T-helper 2 cell (primary cell): ENCODE results near the gene GSTA3.
"Not testable (repeated sequence)": the region's sequence is repeated elsewhere in the genome, so short reads cannot be mapped to it uniquely, and the experiment has no call there.

Experiments used
- DNase-seq, 5 experiments: peaks; one replicate each; pipeline versions ENCODE4 v3.0.0 to v3.0.0-alpha.2; 2012 to 2022

GSTA3 gene

DNA sequence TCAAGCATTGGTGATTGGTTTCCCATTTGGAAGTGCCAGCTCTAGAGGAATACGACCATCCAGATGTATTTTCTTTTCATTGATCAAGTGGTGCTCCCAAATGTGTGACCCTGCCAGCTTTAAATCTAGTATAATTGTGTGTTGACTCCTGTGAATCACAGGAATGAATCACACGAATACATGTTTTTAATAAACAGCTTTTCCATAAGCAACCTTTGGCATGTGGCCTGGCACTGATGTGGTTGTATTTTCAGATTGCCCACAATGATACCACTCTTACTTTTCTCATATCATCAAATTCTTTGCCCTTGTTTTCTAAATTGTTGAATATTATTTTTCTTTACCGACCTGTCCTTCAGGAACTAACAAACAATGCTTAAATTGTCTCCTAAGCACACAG lies 367 bp downstream of the GSTA3 start:
- DNase-seq: no peak

GRCh38 chr6:52908526-52908925 lies 972 bp downstream of the GSTA3 start:
- no peak for DNase-seq

- DNase-seq: no peak
These were observed 4.8 kb downstream of the GSTA3 start for GRCh38 chr6:52904562-52905279.

GRCh38 chr6:52900536-52900935 lies 9.0 kb downstream of the GSTA3 start:
- no peak for DNase-seq

DNA sequence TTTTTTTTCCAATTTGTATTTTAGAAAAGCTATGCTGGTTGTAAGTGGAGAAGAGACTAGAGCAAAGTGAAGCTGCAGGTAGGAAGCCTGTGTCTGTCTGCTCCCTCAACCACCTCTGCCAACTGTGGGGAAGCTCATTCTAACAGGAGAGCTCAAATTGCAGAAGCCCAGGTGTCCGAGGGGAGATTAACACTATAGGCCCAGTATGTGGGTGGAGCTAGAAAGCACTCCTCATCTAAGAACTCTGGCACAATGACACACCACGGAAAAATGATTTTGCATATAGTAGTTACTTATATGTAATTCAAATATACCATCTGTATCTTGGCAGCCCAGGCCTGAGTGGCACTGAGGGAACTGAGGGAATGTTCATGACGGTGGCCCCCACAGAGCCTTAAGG lies 13.7 kb downstream of the GSTA3 start:
- not testable (repeated sequence) for DNase-seq

DNA sequence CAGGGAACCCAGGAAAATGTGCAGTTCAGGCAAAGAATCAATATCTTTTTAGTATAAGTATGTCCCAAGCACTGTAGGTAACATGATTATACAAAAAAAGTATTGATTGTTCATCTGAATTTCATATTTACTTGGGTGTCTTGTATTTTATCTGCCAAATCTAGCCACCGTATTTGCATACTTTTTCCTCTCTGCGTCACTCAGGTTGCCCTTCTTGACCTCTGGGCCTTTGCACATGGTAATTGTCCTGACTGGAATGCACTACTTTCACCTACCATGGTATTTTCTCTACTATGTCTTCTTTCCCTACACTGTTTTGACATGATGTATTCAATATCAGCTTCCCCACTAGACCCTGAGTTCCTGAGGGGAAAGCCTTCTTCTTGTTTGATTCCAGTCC lies 15.2 kb downstream of the GSTA3 start:
- DNase-seq: no peak

DNA sequence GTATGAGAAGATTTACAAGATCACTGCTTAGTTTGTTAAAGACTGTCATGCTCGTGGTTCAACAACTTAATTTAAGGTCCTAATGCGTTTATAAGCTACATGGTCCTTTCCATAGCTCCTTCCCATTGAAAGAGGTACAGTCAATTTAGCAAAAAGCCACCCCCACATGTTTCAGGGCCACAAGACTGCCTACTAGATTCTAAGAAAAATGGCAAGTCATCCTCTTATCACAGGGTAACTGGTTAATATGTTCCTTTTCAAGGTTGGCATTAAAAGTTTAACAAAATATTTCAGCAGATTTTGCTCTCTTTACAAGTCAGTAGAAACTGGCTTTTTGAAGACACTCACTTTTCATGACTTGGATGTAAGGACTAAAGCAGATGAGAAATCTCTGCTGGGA lies 15.7 kb downstream of the GSTA3 start:
- DNase-seq: no peak

- DNase-seq: no peak
These were observed 16.3 kb downstream of the GSTA3 start for GRCh38 chr6:52893221-52893620.

DNA sequence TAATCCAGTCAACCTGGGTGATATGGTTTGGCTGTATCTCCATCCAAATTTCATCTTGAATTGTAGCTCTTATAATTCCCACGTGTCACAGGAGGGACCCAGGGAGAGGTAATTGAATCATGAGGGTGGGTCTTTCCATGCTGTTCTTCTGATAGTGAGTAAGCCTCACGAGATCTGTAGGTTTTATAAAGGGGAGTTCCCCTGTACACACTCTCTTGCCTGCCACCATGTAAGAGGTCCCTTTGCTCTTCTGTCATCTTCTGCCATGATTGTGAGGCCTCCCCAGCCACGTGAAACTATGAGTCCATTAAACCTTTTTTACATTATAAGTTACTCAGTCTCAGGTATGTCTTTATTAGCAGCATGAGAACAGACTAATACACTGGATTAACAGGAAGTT lies 19.5 kb downstream of the GSTA3 start:
- DNase-seq: no peak

- no peak for DNase-seq
These were observed 21.5 kb downstream of the GSTA3 start for GRCh38 chr6:52887910-52888524.

- peak in 4 of 5 experiments; percentile 34 to 75 (median 44) for DNase-seq
These were observed 27.3 kb downstream of the GSTA3 start for GRCh38 chr6:52881996-52882841.

- no peak for DNase-seq
These were observed 27.9 kb downstream of the GSTA3 start for GRCh38 chr6:52881662-52881995.

- no peak for DNase-seq
These were observed 31.7 kb downstream of the GSTA3 start for GRCh38 chr6:52877786-52878185.

DNA sequence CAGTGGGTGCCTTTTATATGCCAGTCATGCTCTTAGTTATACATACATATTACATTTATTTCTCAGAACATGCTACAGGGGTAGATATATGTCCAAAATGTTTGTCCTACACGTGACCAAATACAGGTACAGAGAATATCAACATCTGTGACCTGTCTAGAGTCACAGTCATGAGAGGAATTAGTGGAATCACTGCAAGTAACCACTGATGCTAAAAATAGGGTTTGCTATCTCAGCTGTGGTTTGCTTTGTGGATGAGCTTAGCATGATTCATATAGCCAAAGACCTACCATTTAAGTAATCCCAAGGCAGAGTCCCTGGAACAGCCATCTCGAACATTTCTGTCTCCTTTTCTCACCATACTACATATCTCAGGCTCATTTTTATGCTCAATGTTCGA lies 32.3 kb downstream of the GSTA3 start:
- no peak for DNase-seq

DNA sequence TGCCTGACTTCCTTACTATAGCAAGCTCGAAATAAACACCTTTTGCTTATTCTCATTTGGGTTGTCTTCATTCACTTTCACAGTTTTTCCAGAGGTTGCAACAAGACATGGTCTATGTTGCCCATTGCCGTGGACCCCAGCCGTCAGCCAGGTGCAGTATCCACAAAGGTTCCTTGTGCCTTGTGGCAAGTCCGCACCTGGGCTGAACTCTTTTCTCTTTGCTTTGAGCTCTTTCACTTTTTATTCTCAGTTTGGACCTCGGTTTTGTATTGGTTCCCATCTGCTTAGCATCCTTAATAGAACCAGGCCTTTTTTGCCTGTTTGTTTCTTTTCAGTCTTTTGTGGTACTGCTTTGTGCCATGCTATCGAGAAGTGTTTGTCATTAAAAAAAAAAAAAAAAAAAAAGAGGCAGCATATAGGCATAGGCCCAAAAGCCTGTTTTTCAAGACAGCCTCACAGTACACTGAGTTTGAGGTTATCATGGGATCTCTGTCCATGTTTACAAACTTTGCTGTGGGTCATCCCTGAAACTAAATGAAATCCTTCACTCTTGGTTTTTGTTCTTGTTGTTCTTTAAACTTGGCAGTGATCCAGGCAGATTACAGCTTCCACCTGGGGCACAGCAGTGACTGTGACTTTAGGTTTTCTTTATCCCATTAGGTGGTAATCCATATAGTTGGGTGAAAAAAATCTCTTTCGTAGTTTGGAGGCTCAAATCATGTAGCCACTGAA lies 33.3 kb downstream of the GSTA3 start:
- no peak for DNase-seq

GRCh38 chr6:52872031-52872430 lies 37.5 kb downstream of the GSTA3 start:
- no peak for DNase-seq

- no peak for DNase-seq
These were observed 37.9 kb downstream of the GSTA3 start for GRCh38 chr6:52871621-52872020.

DNA sequence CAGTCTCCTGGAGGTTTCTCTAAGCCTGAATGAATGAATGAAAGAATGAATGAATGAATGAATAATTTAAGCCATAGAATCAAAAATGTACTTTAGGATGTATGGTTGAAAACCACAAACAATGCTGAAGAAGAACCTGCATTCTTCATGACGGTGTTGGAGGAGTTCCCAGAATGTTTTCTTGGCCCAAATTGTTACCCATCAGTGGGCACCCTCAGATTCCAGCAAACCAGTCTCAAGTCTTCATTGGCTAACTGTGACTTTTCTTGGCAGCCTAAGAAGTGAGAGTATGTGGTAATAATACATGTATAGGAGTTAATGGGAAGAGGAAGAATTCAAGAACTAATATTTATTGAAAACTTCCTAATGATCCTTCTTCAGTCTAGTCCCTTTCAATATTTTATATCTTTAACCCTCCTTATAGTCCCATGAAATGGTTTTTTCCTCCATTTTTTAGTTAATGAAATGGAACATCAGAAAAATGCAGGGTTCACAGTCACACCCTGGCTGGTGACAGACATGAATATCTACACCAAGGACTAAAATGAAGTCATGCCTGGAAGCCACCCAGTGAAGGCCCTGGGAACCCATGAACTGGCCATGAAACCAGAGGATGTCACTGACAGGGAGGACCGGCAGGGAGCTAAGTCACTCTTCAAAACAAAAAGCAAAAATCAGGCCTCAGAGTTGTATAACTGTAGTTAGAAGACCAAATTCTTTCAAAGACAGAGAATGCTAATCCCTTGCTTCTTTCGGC lies 39.0 kb downstream of the GSTA3 start:
- not testable (repeated sequence) for DNase-seq

GRCh38 chr6:52868899-52869298 lies 40.6 kb downstream of the GSTA3 start:
- not testable (repeated sequence) for DNase-seq

- no peak for DNase-seq
These were observed 41.3 kb downstream of the GSTA3 start for GRCh38 chr6:52868240-52868639.

GRCh38 chr6:52861151-52861550 lies 48.3 kb downstream of the GSTA3 start:
- not testable (repeated sequence) for DNase-seq

DNA sequence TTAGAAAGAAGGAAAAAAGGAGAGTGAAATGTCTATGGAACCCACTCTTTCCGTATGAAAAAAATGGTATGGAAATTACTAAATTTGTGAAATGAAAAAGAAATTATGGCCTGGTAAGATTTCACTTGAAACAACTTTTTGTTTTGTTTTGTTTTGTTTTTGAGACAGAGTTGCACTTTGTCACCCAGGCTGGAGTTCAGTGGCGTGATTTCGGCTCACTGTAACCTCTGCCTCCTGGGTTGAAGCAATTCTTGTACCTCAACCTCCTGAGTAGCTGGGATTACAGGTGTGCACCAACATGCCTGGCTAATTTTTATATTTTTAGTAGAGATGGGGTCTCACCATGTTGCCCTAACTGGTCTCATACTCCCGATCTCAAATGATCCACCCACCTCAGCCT lies 51.1 kb downstream of the GSTA3 start:
- DNase-seq: no peak
